ENCODE results near the gene CREB5. TPM values are rescaled to one million over a fixed set of nuclear protein-coding genes. Genes with fewer than 3 reads are reported as not detected.

CREB5 gene
- total and polyA plus RNA-seq, 3 donors from 2014 or later: 2.0 to 2.9 (median 2.9) TPM

GRCh38 chr7:28641752-28642545 is 229.6 kb downstream of the CREB5 start:
- Histone ChIP-seq H3K27ac (no peak overlapping the region), H3K4me3 (no peak overlapping the region), H3K36me3 (ENCODE audit: low read depth, missing control alignments) (no peaks in the 10 kb centered on the region), H3K9me3 (no peaks in the 10 kb centered on the region), H3K27me3 (no peaks in the 10 kb centered on the region), H3K4me1 (peaks cover 3% of the 10 kb centered on the region)
- 83 to 84% methylated on average over 11 of the region's 11 CpGs for WGBS, 2 donors
- DNase-seq: no peak
- TF ChIP-seq CTCF (IDR thresholded peaks at IDR 0.05) (no peak), POLR2A (IDR thresholded peaks at IDR 0.05) (no peak)
- intact Hi-C loops (cut with DNase I; ENCODE audit: low total_unique reads): no loop called here

- H3K4me1 ChIP-seq: peaks cover 3% of the 10 kb centered on the region
- 56 to 81% methylated on average over 1 of the region's 1 CpG for whole genome bisulfite sequencing, 2 donors
- intact Hi-C loops (cut with DNase I; ENCODE audit: low total_unique reads): no loop called here
- H3K36me3 ChIP-seq (ENCODE audit: low read depth, missing control alignments): no peaks in the 10 kb centered on the region
- no peak for TF ChIP-seq CTCF (IDR thresholded peaks at IDR 0.05)
- TF ChIP-seq POLR2A (IDR thresholded peaks at IDR 0.05): no peak
- no peak overlapping the region for H3K27ac ChIP-seq
- no peaks in the 10 kb centered on the region for H3K27me3 ChIP-seq
- DNase-seq: no peak
- H3K4me3 ChIP-seq: no peak overlapping the region
- no peaks in the 10 kb centered on the region for H3K9me3 ChIP-seq
Observed at GRCh38 chr7:28643188-28643569, 230.9 kb downstream of the CREB5 start.

- TF ChIP-seq POLR2A (IDR thresholded peaks at IDR 0.05): no peak
- TF ChIP-seq CTCF (IDR thresholded peaks at IDR 0.05): no peak
Observed at GRCh38 chr7:28643584-28644340, 231.4 kb downstream of the CREB5 start.

GRCh38 chr7:28645866-28646265 is 233.5 kb downstream of the CREB5 start:
- Histone ChIP-seq H3K36me3 (ENCODE audit: low read depth, missing control alignments) (no peaks in the 10 kb centered on the region), H3K4me3 (no peak overlapping the region), H3K4me1 (peaks cover 3% of the 10 kb centered on the region), H3K27ac (no peak overlapping the region), H3K27me3 (no peaks in the 10 kb centered on the region), H3K9me3 (no peaks in the 10 kb centered on the region)
- no peak for DNase-seq
- intact Hi-C loops (cut with DNase I; ENCODE audit: low total_unique reads): no loop called here
- WGBS, 2 donors: 87 to 100% methylated on average over 1 of the region's 1 CpG
- no peak for TF ChIP-seq POLR2A (IDR thresholded peaks at IDR 0.05)
- no peak for TF ChIP-seq CTCF (IDR thresholded peaks at IDR 0.05)

More at GRCh38 chr7:28643584-28644340, 231.4 kb downstream of the CREB5 start:
- peaks cover 3% of the 10 kb centered on the region for H3K4me1 ChIP-seq
- no peaks in the 10 kb centered on the region for H3K36me3 ChIP-seq (ENCODE audit: low read depth, missing control alignments)
- 61 to 72% methylated on average over 3 of the region's 3 CpGs for WGBS, 2 donors
- H3K9me3 ChIP-seq: no peaks in the 10 kb centered on the region
- no peaks in the 10 kb centered on the region for H3K27me3 ChIP-seq
- intact Hi-C loops (cut with DNase I; ENCODE audit: low total_unique reads): no loop called here
- H3K27ac ChIP-seq: no peak overlapping the region
- no peak for DNase-seq
- no peak overlapping the region for H3K4me3 ChIP-seq
